ENCODE results near the gene CEP128.
A peak's percentile ranks its signal among the peaks of the same experiment; 100 is the strongest.

Gene CEP128

DNA sequence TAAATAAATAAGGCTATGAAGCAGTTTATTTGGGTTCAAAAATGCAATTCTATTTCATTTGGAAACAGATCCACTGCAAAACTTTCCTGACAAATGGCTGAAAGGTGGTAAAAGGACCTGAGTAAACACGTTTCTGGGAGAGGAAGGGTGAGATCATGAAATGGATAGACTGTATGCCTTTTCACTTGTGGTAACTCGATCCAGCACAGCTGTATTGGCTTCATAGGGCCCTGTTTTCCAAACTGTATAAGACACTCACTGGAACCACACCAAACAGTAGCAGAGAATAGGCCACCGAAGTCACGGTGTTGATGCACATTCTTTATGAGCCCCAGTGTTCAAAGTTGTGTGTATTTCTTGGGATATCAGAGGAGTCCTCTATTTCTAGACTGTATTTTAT, 405.1 kb downstream of the CEP128 start:
- no peak for DNase-seq

DNA sequence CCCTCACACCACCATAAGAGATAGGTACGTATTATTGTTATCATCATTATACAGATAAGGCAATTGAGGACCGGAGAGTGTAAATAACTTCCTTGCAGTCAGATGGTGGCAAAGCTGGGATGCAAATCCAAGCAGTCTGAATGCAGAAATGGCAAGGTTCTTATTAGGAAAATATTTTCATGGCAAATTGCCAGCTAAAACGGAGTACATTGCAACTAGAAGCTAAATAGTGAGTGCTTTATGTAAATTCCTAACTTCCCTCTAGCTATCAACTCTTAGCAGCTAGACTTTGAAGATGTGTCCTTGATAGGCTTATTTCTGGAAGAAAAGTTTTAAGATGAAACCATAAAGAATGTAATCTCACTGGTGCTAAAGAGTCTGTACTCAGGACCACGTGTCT, 406.4 kb downstream of the CEP128 start:
- DNase-seq: no peak

DNA sequence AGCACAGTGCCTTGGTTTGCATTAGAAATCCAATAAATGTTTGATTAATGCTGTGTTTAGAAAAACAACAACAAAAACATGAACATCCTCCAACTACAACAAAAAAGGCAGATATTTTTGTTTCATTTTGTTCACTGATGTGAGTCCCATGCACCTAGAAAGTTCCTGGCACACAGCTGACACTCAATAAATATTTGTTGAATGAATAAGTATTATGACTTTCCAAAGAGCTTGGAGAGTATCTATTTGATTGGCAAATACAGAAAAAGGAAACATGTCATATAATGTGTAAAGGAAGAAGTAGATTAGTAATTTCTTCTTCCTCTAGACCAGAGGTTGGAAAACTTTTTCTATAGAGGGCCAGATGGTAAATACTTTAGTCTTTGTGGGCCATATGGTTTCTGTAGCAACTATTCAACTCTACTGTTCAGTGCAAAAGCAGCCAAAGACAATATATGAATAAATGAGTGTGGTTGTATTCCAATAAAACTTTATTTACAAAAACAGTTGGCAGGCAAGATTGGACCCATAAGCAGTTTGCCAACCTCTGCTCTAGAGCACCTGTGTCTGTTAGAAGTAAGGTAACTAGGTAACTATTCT, 417.9 kb downstream of the CEP128 start:
- DNase-seq: peak; percentile 46

DNA sequence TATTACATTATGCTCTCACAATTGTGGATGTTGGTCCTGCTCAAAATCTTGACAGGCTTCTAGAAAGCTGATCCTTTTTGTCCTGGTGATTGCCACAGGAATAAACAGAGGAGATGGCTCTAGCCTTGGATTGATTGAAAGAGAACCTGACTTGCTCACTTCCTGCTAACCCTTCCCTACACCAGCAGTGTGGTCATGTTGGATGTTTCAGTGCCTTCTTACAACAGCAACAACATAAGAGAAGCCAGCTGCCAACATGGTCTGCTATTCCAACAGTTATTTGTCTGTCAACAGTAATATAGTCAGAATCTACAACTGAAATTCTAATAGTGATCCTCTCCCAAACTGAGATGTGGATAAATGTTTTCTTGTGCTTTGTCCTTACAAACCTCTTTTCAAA, 418.6 kb downstream of the CEP128 start:
- DNase-seq: no peak

DNA sequence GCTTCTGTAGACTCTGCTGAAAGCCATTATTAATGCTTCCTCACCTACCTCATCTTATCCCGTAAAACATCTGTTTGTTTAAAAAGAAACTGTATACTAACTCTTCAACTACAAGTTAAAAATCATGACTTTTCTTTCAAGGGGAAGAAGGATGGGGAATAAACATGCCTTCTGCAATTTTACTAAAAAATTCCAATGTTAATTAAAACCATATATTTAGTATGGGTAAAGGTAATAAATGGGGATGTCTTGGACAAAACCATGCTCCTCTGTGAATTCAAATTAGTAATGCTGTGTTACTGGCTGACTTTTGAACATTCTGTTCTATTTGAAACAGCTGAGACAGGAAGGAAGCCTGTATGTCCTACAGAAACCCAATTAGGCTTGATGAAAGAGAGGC, 419.1 kb downstream of the CEP128 start:
- no peak for DNase-seq

DNA sequence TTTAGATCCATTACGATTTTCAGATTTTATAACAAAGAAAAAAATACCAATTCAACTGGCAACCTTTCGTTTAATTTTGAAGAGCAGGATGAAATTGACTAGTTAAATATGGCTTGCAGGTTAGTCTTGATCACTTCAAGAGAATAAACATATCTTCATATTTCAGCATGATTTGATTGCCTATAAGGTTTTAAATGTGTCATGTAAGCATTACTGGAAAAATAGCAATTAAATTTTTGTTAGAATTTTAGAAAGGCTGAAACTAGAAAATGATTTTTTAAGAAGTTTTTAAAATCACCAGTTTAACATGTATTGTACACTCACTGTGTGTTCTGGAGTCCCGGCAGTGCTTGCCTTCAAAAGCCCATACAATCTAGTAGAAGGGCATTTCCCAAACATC, 420.1 kb downstream of the CEP128 start:
- DNase-seq: no peak

DNA sequence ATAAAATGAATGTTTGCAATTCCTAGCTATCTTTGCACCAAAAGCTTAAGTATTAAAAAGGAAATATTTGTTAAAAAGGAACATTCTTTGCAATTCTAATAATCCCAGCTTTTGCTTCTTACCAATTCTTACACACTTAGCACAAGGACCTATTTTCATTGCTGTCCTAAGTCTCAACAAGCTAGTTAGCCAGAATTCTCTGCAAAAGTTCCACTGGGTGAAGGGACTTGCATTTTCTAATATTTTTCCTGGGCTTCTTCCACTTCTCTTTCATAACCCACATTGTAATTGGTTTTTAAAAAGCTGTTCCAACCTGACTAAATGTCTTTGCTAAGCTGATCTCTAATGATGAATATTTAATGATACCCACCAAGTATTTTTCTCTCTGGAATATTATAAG, 422.5 kb downstream of the CEP128 start:
- DNase-seq: no peak

DNA sequence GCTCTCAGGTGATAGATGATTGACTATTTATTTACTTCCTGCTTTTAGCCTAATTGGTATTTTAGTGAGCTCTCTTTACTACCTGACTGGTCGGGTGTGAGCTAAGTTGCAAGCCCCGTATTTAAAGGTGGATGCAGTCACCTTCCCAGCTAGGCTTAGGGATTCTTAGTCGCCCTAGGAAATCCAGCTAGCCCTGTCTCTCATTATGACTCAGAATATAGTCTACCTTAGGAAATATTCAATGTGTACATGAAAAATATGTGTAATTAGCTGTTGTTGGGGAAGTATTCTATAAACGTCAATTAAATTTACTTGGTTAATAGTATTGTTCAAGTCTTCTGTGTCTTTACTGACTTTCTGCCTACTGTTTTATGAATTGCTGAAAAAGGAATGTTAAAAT, 423.4 kb downstream of the CEP128 start:
- no peak for DNase-seq

DNA sequence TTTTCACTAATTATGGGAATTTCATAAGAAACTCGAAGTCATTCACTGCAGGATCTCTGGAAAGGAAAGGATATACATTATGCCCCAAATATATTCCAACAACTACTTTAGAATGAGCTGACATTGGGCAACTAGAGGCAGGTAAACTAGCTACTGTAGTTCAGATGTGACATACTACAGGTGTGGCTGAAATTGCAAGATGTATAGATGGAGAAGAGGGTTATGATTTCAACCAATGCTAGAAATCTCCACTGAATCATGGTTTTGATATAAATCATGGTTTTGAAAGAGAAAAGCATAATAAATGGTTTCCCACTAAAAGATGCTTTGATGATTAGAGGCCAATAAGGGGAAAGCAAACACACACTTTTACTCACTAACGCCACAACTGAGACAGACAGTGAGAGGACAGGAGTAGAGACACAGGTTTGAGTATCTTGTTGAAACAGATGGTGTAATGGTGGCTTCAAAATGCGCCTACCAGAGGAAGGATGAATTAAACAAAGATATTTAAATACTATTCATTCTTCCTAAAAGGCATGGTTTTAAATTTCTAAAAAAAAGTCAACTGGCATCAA, 434.2 kb downstream of the CEP128 start:
- DNase-seq: no peak

DNA sequence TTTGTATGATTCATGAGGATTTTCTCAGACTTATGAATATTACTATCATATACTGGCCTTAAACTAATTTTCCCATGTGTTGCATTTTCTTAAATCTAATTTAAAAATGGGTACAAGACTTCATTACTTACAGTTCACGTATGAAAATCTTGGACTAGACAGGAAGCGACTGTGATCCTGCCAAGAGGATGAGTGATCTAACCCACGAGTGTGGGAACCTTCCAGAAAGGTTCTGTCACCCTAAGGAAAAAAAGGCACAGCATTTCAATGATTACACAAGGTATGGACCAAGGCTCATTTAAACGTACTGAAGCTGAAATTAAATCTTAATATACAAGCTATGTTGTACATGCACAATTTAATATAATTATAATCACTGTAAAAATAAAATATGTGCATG, 436.8 kb downstream of the CEP128 start:
- DNase-seq: no peak

DNA sequence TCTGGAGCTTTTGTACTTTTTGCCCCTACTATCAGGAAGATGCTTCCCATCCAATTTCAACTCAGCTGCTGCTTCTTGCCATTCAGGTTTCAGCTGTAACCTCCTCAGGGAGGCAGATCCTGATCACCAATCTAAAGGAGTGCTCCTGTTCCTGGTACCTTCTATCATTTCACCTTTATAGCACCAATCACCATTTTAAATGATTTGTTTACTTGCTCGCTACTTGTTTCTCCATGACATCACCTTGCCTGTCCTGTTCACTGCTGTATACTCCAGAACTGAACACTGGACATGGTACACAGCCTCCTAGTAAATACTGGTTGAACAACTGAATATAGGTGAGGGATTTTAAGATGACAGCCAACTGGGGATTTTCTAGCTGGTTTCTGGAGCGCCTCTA, 443.0 kb downstream of the CEP128 start:
- no peak for DNase-seq

DNA sequence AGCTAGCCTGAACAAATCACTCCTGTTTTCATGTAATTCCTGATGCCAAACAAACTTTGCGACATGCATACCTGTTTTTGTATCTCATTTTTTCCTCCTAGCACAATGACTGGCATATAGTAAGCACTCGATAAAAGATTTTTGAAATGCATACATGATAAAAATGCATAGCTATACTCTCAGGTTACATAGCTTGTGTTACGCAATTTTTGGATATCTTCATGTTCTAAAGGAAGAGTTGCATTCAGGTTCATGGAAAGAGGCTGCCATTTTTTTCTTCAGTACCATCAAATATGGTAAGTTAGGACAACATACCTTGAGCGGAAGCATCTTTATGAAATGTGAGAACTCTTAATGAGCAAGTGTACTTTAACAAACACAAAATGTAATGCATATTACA, 445.4 kb downstream of the CEP128 start:
- no peak for DNase-seq

DNA sequence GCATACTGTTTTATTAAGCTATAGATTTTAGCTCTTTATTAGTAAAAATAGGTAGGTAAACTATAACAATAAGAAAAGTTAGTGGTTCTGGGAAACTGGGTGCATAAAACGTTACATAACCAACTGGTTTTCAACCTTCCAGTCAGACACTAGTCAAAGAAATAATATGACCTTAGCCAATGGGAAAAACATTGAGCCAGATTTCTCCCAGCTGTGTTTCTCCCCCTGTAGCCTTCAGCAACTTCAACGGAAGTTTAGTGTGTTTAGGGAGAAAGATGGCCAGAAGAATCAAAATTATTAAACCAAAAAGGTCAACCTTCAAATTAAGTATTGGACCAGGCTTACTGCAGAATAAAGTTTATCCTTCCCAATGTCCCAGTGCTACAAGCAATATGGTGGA, 446.8 kb downstream of the CEP128 start:
- no peak for DNase-seq

DNA sequence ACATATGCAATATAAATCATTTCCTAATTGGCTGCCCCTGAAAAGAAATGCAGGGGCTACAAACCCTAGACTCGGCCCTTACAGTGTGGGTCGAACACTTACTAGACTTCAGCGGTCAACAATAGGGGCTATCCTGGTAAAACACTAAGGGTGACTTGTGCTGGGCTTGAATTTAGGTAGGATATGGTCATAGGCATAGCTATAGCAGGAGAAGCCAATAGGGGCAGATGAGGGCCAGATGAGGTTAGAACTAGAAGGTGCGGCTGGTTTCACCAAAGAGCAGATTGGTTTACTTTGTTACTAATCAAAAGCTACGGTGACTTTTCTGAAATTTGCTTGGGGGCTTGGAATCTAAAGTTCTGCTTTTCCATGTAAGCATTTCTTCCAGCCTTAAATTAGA, 447.9 kb downstream of the CEP128 start:
- DNase-seq: no peak

DNA sequence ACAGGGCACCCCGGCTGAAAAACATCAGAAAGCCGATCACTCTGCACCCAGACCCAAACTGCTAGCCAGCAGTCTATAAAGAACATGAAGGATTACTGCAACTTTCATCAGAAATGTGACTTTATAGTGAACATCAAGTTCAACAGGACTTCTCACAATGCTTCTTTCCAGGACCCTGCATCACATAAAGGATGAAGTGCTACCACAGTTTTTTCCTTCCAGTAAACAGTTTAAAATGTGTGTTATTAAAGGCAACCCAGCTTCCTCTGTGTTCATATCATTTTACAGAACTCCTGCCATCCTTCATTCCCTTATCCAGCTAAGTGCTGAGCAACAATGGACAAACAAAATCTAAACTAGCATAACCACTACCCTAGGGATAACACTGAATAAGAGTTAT, 449.9 kb downstream of the CEP128 start:
- DNase-seq: no peak

DNA sequence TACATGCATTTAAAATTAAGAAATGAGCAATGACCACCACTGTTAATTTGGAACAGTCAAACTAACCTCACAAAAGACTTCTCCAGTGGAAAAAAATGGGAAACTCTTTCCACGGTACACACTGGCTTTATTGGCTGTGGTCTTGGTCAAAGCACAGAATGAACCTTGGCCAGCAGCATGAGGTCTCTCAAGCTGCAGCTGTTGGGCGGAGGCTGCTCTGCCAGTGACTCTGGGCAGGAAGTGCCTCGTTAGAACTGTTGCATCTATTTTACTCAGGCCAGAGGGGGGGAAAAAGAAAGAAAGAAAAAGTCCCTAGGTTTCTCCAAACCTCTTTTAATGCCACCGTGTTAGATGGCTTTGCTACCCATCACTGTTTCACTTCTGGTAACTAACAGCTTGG, 450.4 kb downstream of the CEP128 start:
- DNase-seq: no peak

DNA sequence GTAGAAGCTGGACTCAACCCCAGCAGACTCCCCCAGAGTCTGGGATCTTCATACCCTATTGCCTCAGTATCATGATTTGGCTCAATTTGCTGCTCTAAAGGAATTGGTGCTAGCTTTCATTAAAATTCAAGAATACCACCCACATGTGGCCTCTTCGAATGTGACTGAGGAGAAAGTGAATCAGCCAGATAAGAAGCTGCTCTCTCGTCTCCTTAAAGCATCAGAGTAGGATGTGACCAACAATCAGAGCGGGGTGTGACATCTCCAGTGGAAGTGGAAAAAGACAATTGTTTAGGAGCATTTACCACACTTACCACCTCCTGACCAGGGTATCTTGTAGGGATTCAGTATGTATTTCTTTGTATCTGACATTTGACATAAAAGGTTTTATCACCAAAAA, 452.0 kb downstream of the CEP128 start:
- no peak for DNase-seq

DNA sequence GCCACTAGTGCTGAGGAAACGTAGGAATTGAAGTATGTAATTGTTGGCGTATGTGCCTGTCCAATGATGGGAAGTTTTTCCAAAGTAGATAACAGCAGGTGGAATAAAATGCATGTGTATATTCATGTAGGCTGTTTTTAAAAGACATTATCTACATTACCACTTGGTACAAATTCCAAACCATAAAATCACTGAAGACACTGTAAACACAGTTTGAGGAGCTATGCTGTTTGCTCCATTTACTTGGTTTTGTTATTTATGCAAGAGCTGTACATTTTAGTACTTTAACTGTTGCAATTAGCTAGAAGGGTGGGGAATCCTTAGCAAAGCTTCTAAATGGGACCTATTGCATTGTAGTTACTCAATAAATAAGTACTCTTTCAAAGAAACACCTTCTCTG, 455.8 kb downstream of the CEP128 start:
- DNase-seq: no peak

DNA sequence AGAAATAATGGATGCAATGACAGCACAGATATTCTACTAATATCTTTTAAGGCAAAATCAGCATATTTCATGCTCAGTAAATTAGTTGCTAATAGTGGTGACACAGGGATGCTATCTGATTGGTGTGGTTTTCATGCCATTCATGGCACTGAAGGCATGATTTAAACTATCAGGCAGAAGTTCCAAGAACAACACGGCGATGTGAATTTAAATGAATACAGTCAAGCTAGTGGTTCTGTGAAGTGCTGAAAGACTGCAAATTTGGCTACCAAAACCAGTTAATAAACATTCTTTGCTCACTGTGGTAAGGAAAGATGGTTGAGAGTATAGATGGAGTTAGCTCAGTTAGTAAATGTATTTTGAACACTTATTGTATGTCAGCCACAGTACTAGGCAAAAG, 458.2 kb downstream of the CEP128 start:
- no peak for DNase-seq

DNA sequence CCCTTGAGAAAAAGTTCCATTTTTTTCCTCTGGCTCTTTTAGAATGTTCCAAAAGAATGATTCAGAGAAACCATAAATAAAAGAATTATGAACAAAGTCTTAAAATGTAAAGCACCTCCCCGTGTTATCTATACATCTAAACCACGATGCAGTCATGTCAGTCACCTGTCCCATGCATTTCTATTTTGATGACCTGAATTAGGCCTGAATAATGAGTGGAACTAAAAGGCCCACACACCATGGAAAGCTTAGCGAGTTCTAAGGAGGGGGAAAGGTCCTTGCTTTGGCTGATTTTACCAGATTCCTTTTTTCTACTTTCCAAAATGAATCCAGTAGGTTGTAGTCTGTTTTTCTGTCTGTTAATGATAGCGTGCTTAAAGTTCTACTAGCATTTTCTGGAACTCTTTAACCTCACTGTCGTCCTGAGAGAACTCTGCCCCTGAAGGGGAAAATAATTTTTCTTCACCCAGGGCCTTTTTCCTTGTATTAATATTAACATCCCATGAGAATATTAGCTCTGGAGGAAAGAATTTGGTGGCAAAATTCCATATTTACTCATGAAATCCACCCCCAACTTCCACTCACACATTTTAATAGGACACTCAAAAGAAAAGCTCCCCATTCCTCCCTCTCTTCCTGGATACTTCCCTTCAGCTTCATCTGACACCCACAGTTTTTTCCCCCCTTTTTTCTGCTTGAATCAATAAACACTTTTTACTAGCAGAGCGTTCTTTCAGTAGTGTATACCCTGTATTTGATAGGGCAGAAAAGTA, 464.0 kb downstream of the CEP128 start:
- DNase-seq: peak; percentile 7

DNA sequence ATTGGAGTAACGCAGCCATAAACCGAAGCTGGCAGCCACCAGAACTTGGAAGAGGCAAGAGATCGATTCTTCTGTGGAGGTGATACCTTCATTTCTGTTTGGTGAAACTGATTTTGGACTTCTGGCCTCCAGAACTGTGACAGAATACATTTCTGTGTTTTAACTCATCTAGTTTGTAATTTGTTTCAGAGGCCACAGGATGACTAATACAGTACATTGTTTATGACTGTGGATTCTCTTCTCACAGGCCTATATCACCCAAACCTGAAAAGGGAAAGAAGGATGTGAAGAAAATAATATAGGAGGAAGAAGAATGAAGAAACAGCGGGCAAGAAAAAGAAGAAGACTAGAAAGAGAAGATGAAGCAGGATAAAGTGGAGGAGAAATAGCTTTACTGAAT, 466.5 kb downstream of the CEP128 start:
- peak; percentile 69 for DNase-seq

DNA sequence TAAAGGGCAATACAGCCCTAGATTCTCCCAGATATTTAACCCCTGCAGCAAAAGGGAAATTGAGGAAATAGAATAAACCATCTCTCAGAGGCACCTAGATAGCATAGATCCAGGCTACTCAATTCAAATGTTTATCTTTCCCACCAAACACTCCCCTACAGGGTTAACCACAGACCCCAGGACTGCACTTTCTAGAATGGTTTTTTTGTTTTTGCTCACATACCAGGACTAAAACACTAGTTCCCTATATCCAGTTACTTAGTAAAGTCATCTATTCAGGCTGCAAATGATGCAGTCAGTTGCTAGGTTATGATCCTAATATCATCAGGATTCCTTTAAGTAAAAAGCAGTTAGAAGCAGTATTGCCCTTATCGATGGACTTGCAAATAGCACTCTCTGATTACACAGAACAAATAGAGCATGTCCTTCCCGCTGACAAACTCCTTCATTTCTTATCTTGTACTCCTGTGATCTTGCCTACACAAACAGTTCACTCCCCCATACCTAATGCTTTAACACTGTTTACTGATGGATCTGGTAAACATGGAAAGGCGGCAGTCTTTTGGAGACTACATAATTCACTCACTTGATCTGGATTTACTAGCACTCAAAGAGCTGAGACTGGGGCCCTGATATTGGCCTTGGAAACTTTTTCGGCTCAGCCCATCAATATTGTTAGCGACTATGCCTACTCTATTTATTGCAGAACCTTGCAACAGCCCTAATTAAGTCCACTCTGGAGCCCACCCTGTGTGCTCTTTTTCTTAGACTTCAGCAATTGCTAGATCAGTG, 473.0 kb downstream of the CEP128 start:
- DNase-seq: no peak

DNA sequence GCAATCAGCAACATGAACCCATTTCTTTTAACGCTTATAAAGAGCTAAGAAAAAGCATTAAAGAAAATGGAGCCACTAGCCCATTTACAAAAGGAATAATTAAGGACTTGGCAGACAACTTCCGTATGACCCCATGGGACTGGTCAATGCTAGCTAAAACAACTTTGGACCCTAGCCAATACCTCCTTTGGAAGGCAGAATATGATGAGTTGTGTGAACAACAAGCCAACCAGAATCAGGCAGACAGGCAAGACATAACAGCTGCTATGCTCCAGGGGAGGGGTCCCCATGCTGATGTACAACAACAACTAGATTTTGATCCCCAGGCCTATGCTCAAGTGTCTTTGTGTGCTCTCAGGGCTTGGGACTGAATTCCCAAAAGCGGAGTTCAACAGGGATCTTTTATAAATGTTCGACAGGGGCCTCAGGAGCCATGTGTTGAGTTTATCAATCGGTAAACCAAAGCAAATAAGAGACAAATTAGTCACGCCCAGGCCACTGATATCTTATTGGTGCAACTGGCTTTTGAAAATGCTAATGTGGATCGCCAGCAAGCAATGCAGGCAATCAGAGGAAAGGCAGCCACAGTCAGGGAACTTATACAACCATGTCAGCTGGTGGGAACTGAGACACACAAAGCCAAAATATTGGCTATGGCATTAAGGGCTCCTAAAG, 475.9 kb downstream of the CEP128 start:
- DNase-seq: no peak
